GM19438 (cell line): ENCODE data around the gene MAP4K5.
"Not testable (repeated sequence)": the region's sequence is repeated elsewhere in the genome, so short reads cannot be mapped to it uniquely, and the experiment has no call there.

Experiments used
- ATAC-seq: cut with Tn5 transposase; IDR thresholded peaks from one replicate; pipeline ENCODE4 v1.9.1; 2021; ENCODE audit warnings: low read depth; ENCODE audit not compliant: unreplicated experiment

Gene MAP4K5

GRCh38 chr14:50532502-50533240, at the start of gene MAP4K5:
Gene MAP4K5 (minus strand): TSS chr14:50532569. CDS start chr14:50532049, 520 bp downstream.
- ATAC-seq: peak; percentile 94

GRCh38 chr14:50578433-50578832, 46.1 kb upstream of the MAP4K5 start:
- ATAC-seq: no peak

- no peak for ATAC-seq
Measured at GRCh38 chr14:50577982-50578381, 45.6 kb upstream of the MAP4K5 start.

- ATAC-seq: no peak
Measured at GRCh38 chr14:50575769-50576168, 43.4 kb upstream of the MAP4K5 start.

GRCh38 chr14:50573862-50574261, 41.5 kb upstream of the MAP4K5 start:
- no peak for ATAC-seq

GRCh38 chr14:50569714-50570274, 37.4 kb upstream of the MAP4K5 start:
- ATAC-seq: no peak

- no peak for ATAC-seq
Measured at GRCh38 chr14:50562841-50563240, 30.5 kb upstream of the MAP4K5 start.

GRCh38 chr14:50560931-50561285, 28.5 kb upstream of the MAP4K5 start:
- ATAC-seq: no peak

GRCh38 chr14:50559990-50560930, 27.9 kb upstream of the MAP4K5 start, which contains the start of gene ATL1:
Gene ATL1 (plus strand): TSS chr14:50560145. CDS start chr14:50560266, 121 bp downstream.
- ATAC-seq: no peak

GRCh38 chr14:50552796-50553195, 20.4 kb upstream of the MAP4K5 start:
- not testable (repeated sequence) for ATAC-seq

- ATAC-seq: no peak
Measured at GRCh38 chr14:50551877-50552276, 19.5 kb upstream of the MAP4K5 start.

GRCh38 chr14:50550294-50550693, 17.9 kb upstream of the MAP4K5 start:
- no peak for ATAC-seq

- no peak for ATAC-seq
Measured at GRCh38 chr14:50545618-50546017, 13.2 kb upstream of the MAP4K5 start.

GRCh38 chr14:50544911-50545310, 12.5 kb upstream of the MAP4K5 start:
- ATAC-seq: no peak

GRCh38 chr14:50542941-50543418, 10.6 kb upstream of the MAP4K5 start:
- ATAC-seq: peak; percentile 74

GRCh38 chr14:50541159-50541567, 8.8 kb upstream of the MAP4K5 start:
- ATAC-seq: no peak

- ATAC-seq: no peak
Measured at GRCh38 chr14:50539051-50539450, 6.7 kb upstream of the MAP4K5 start.

GRCh38 chr14:50538034-50538433, 5.7 kb upstream of the MAP4K5 start:
- not testable (repeated sequence) for ATAC-seq

GRCh38 chr14:50534997-50535396, 2.6 kb upstream of the MAP4K5 start:
- ATAC-seq: no peak

GRCh38 chr14:50534416-50534815, 2.0 kb upstream of the MAP4K5 start:
- no peak for ATAC-seq

GRCh38 chr14:50533806-50534205, 1.4 kb upstream of the MAP4K5 start:
- no peak for ATAC-seq
